HepG2 (cell line): ENCODE results near the gene MDP1. TPM values are rescaled to one million over a fixed set of nuclear protein-coding genes. Genes with fewer than 3 reads are reported as not detected.

Source experiments
- CEBPG ChIP-seq: IDR thresholded peaks from 2 replicates; pipeline ENCODE4 v1.6.1; 2016
- CENPX ChIP-seq: sonication (generic); formaldehyde crosslinking; IDR thresholded peaks from 2 replicates; pipeline ENCODE4 v1.9.0; 2021; ENCODE audit warnings: mild to moderate bottlenecking, missing genetic modification reagents, moderate library complexity
- EZH2 ChIP-seq: conservative IDR thresholded peaks from 2 replicates; pipeline ENCODE4 v1.6.1; 2012; ENCODE audit warnings: mild to moderate bottlenecking, low read depth, low read length, moderate library complexity
- IKZF4 ChIP-seq: sonication (generic); formaldehyde crosslinking; IDR thresholded peaks from 2 replicates; pipeline ENCODE4 v1.5.1; 2020; ENCODE audit warnings: borderline replicate concordance, mild to moderate bottlenecking, low read depth, missing genetic modification reagents; ENCODE audit errors: not compliant biosample characterization
- NR1H2 ChIP-seq: sonication (generic); formaldehyde crosslinking; IDR thresholded peaks from 2 replicates; pipeline ENCODE4 v1.8.1; 2022; ENCODE audit warnings: low read depth, missing genetic modification reagents, borderline replicate concordance
- PHF8 ChIP-seq: sonication (generic); formaldehyde crosslinking; IDR thresholded peaks from 2 replicates; pipeline ENCODE4 v1.5.0; 2020; ENCODE audit warnings: missing genetic modification reagents
- PRMT3 ChIP-seq: sonication (generic); formaldehyde crosslinking; IDR thresholded peaks from 2 replicates; pipeline ENCODE4 v1.8.1; 2022; ENCODE audit warnings: low read depth, mild to moderate bottlenecking, moderate library complexity, missing genetic modification reagents, borderline replicate concordance
- SALL2 ChIP-seq: sonication (generic); formaldehyde crosslinking; IDR thresholded peaks from 2 replicates; pipeline ENCODE4 v1.8.1; 2023; ENCODE audit warnings: mild to moderate bottlenecking, missing genetic modification reagents, inconsistent platforms
- ZFAT ChIP-seq: sonication (generic); formaldehyde crosslinking; conservative IDR thresholded peaks from 2 replicates; pipeline ENCODE4 v1.8.1; 2023; ENCODE audit warnings: missing genetic modification reagents, inconsistent platforms
- ZNF101 ChIP-seq: sonication (generic); formaldehyde crosslinking; IDR thresholded peaks from 2 replicates; pipeline ENCODE4 v1.4.0; 2020; ENCODE audit warnings: mild to moderate bottlenecking, low read depth, missing genetic modification reagents, borderline replicate concordance
- ZNF260 ChIP-seq: sonication (generic); formaldehyde crosslinking; IDR thresholded peaks from 2 replicates; pipeline ENCODE4 v1.4.0; 2020; ENCODE audit warnings: missing genetic modification reagents, low read depth, mild to moderate bottlenecking, borderline replicate concordance
- ZNF383 ChIP-seq: sonication (generic); formaldehyde crosslinking; IDR thresholded peaks from 2 replicates; pipeline ENCODE4 v1.4.0; 2020; ENCODE audit warnings: missing genetic modification reagents, mild to moderate bottlenecking, borderline replicate concordance
- ZNF577 ChIP-seq: sonication (generic); formaldehyde crosslinking; IDR thresholded peaks from 2 replicates; pipeline ENCODE4 v1.4.0; 2020; ENCODE audit warnings: mild to moderate bottlenecking, low read depth, missing genetic modification reagents, borderline replicate concordance
- ZNF75D ChIP-seq: sonication (generic); formaldehyde crosslinking; IDR thresholded peaks from 2 replicates; pipeline ENCODE4 v1.8.1; 2023; ENCODE audit warnings: missing genetic modification reagents, mild to moderate bottlenecking, borderline replicate concordance
- ZNF780A ChIP-seq: sonication (generic); formaldehyde crosslinking; IDR thresholded peaks from 2 replicates; pipeline ENCODE4 v1.8.0; 2022; ENCODE audit warnings: mild to moderate bottlenecking, missing genetic modification reagents, moderate library complexity
- polyA plus RNA-seq, 8 experiments: library from polyadenylated mRNA; depleted of rRNA in 3 of 8; stranded (reverse) in 7 of 8; unstranded in 1 of 8; fragments of >200 nt; fragmentation: Illumina TruSeq in 4 of 8; extraction: Trizol in 4 of 8; gene quantifications; 2 replicates each; pipeline versions ENCODE4 v1.2.1 to v1.2.3, GENCODE V29; 2011 to 2016; ENCODE audit warnings: low read depth in 4 of 8, missing spikeins in 1 of 8, mixed read lengths in 1 of 8; ENCODE audit not compliant: insufficient read depth in 1 of 8
- total RNA-seq, 5 experiments: library from RNA; depleted of rRNA; stranded (reverse); fragments of >200 nt; fragmentation: Illumina TruSeq; extraction: Trizol; gene quantifications; 2 replicates each; pipeline ENCODE4 v1.2.3, GENCODE V29; 2016; ENCODE audit warnings: low read depth in 1 of 5
- TF ChIP-seq, protein P1 (sequence below): sonication (generic); formaldehyde crosslinking; IDR thresholded peaks from 2 replicates; pipeline ENCODE4 v1.8.0; 2022; ENCODE audit warnings: missing genetic modification reagents, mild to moderate bottlenecking, moderate library complexity, borderline replicate concordance
- TF ChIP-seq, protein P2 (sequence below): sonication (generic); formaldehyde crosslinking; conservative IDR thresholded peaks from 2 replicates; pipeline ENCODE4 v1.8.0; 2022; ENCODE audit warnings: mild to moderate bottlenecking, moderate library complexity, missing genetic modification reagents
- TF ChIP-seq, protein P3 (sequence below): sonication (generic); formaldehyde crosslinking; IDR thresholded peaks from 2 replicates; pipeline ENCODE4 v1.8.0; 2022; ENCODE audit warnings: missing genetic modification reagents, low read depth, mild to moderate bottlenecking, borderline replicate concordance

MDP1 gene
- total and polyA plus RNA-seq, 2 of the 13 experiments (the other 11 are each of a cell fraction or from before 2014, with no cell fraction given): 44.1 to 48.7 TPM

DNA sequence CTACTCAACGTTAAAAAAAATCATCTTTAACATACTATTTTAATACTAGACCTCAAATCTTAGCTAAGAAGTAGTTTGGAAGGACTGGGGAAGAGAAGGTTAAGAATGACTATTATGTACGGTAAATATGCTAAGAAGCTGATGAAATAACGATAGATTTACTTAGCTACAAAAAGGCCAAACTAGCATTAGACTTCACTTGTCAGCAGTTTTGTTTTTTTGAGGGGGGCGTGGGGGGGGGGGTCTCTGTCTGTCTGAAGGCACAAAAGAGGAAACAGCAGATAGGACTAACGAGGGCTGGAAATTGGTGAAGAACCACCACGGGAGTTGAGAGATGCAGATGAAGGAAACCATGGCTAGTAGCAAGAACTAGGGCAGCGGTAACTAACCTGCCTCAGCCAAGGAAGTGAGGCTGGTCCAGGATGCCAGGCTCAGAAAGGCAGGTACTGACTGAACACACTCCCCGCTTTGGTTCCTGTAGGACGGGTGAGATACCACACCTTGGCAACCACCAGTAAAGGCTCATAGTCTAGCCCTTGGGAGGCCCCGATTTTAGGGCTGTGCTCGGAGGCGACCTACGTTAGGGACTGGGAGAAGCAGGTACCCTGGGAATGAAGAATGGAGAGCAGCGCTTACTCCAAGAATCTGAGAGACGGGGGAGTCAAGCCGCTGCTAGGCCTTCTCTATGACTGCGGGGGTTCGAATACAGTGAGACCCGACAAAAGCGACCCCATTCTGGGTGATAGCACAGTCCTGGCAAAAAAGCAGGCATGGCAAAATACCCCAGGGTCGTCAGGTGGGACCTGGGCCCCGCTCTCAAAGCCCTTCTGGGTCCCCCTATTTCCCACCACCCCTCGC lies 15.6 kb upstream of the MDP1 start (continued):
- no peak for TF ChIP-seq ZNF101 (CRISPR knock-in tag)
- TF ChIP-seq ZNF75D: 0 out of 2 replicates have a peak, but pooled peaks have one; percentile 16
- TF ChIP-seq, protein P1, sequence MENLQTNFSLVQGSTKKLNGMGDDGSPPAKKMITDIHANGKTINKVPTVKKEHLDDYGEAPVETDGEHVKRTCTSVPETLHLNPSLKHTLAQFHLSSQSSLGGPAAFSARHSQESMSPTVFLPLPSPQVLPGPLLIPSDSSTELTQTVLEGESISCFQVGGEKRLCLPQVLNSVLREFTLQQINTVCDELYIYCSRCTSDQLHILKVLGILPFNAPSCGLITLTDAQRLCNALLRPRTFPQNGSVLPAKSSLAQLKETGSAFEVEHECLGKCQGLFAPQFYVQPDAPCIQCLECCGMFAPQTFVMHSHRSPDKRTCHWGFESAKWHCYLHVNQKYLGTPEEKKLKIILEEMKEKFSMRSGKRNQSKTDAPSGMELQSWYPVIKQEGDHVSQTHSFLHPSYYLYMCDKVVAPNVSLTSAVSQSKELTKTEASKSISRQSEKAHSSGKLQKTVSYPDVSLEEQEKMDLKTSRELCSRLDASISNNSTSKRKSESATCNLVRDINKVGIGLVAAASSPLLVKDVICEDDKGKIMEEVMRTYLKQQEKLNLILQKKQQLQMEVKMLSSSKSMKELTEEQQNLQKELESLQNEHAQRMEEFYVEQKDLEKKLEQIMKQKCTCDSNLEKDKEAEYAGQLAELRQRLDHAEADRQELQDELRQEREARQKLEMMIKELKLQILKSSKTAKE (CRISPR knock-in tag): no peak
- no peak for TF ChIP-seq NR1H2 (CRISPR knock-in tag)
- TF ChIP-seq, protein P2, sequence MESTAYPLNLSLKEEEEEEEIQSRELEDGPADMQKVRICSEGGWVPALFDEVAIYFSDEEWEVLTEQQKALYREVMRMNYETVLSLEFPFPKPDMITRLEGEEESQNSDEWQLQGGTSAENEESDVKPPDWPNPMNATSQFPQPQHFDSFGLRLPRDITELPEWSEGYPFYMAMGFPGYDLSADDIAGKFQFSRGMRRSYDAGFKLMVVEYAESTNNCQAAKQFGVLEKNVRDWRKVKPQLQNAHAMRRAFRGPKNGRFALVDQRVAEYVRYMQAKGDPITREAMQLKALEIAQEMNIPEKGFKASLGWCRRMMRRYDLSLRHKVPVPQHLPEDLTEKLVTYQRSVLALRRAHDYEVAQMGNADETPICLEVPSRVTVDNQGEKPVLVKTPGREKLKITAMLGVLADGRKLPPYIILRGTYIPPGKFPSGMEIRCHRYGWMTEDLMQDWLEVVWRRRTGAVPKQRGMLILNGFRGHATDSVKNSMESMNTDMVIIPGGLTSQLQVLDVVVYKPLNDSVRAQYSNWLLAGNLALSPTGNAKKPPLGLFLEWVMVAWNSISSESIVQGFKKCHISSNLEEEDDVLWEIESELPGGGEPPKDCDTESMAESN: peak; percentile 12; the same call in 1 of the 2 replicates
- TF ChIP-seq ZNF780A: no peak
- TF ChIP-seq ZFAT (CRISPR knock-in tag): no peak
- TF ChIP-seq ZNF577 (CRISPR knock-in tag): no peak
- TF ChIP-seq CENPX (CRISPR knock-in tag): no peak
- peak; percentile 64; the same call in 1 of the 2 replicates for TF ChIP-seq ZNF383 (CRISPR knock-in tag)
- TF ChIP-seq ZNF260 (CRISPR knock-in tag): no peak
- TF ChIP-seq PHF8: no peak
- TF ChIP-seq, protein P3, sequence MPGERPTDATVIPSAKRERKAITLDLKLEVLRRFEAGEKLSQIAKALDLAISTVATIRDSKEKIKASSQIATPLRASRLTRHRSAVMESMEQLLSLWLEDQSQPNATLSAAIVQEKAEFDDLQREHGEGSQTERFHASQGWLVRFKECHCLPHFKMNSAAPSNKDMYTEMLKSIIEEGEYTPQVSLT (CRISPR knock-in tag): no peak
- TF ChIP-seq PRMT3 (CRISPR knock-in tag): no peak
- no peak for TF ChIP-seq EZH2
- 0 out of 2 replicates have a peak, but pooled peaks have one; percentile 44 for TF ChIP-seq SALL2 (CRISPR knock-in tag)
- TF ChIP-seq CEBPG (CRISPR knock-in tag): no peak
- TF ChIP-seq IKZF4 (CRISPR knock-in tag): peak; percentile 11
